GM18499 (cell line): ENCODE results near the gene ARSI.

Source experiments
- ATAC-seq: cut with Tn5 transposase; IDR thresholded peaks from one replicate; pipeline ENCODE4 v1.9.1; 2021; ENCODE audit warnings: moderate number of reproducible peaks; ENCODE audit not compliant: insufficient read depth, unreplicated experiment

ARSI gene

GRCh38 chr5:150295741-150296486 lies 6.8 kb downstream of the ARSI start:
- ATAC-seq = no peak

DNA sequence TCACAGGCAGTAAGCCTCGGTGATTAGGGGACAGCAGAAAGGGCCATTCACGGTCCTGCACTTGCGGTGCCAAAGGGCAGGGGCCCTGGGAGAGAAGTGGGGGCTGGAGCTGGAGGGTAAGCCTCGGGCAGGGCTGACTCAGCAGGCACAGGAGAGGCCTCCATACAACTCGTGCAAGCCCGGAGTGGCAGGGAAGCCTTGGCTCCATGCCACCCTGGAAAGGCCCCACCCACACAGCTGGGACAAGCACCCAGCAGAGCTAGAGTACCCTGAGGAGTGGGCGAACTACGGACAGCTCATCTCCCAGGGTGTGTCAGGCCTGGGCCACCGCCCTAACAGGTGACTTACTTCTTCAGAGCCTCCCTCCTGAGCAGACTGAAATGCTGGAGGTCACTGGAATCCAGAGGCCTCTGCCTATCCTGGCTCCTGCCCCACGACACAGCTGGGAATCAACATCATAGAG lies 7.5 kb downstream of the ARSI start:
- ATAC-seq = no peak

DNA sequence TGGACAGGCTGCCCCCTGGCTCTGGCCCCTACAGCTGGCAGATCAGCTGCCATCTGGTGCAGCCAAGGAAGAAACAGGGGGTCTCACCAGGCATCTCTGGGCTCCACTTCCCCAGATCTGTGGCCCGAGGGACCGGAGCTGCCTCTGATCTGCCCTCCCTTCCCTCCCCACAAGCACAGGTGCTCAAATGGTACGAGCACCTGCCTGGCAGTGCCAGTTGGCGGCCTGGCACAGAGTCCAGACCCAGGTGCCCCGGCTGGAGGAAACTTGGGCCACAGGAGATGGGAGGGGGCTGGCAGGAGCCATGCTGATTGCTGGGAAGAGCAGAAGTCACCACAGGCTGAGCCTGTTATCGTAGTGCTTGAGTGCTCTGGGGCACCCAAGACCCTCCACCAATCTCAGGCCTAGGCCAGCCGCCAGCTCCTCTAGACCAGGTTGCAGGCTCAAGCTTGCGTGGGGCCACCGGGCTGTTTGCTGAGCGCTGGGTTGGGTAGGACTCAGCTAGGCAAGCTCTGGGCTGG lies 8.1 kb downstream of the ARSI start:
- ATAC-seq = no peak

DNA sequence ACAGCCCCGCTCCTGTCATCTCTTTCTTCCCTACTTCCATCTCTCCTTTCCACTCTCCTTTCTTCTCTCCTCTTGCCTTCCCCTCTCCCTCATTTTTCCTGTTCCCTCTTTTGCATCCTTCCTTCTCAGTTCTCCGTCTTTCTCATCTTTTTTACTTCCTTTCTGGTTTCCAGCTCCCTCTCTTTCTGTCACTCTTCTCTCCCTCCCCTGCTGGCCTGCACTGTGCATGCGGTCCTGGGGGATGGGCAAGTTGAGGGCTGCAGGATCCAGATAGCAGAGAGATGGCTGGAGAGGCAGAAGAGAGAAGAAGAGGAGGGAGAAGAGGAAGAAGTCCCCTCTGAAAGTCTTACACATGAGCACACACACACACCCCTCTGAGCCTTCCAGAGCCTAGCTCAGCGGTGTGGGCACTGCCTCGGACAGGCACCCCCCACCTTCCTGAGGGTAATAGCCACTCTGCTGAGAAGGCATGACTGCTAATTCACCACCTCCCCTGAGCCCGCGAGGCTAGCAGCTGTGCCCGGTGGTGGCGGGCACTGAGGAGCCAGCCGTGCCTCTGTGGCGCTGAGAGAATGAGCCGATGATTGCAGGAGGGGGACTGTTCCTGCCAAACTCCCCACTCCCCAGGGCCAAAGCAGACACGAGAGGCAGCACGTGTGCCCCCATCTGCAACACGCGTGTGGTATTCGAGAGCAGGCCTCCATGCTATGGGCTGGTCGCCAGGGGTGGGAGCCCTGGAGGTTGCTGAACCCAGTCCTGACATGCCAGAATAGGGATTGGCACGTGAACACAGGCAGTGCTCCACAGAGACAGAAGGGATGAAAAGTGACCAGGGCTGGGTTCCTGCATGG lies 9.4 kb downstream of the ARSI start:
- ATAC-seq = no peak

GRCh38 chr5:150291388-150292385 lies 11.0 kb downstream of the ARSI start:
- ATAC-seq = no peak

- no peak for ATAC-seq
These were observed 12.9 kb downstream of the ARSI start, which contains the start of gene CAMK2A for GRCh38 chr5:150289551-150290390. CAMK2A (minus strand) TSS chr5:150289773; CDS start chr5:150289625, 148 bp downstream.

- no peak for ATAC-seq
These were observed 13.9 kb downstream of the ARSI start for GRCh38 chr5:150288791-150289190.

DNA sequence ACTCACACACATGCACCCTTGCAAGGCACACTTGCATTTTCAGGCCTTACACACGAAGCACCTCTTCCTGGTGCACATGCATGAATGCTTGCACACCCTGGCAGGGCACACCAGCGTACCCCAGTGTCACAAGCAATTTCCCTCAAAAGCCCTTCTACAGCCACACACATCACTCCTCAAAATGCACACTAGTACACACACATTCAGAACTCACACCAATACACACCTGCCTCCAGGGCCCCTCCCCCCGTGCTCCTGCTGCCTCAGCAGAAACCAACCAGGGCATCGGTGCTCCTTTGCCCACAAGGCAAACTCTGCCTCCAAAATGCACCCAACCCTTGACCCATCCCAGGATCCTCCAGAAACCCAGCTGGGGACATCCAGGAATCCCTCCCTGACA lies 14.3 kb downstream of the ARSI start:
- no peak for ATAC-seq

DNA sequence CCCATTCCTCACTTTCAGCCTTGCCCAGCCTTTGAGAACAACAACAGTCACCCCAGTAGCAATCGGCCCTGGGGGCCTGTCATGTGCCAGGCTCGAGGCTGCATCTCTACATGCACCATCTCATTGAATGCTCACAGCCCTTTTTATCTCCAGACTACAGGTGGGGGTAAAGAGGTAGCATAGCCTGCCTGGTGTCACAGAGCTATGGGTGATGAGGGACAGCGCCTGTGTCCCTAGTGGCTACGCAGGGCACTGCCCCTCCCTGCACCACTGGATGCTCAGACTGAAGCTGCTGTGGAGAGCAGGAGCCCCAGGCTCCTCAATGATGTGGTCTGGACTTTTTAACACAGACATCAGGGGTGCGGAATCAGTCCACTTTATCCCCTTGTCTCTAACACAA lies 15.9 kb downstream of the ARSI start:
- no peak for ATAC-seq

GRCh38 chr5:150285114-150285513 lies 17.6 kb downstream of the ARSI start:
- no peak for ATAC-seq

DNA sequence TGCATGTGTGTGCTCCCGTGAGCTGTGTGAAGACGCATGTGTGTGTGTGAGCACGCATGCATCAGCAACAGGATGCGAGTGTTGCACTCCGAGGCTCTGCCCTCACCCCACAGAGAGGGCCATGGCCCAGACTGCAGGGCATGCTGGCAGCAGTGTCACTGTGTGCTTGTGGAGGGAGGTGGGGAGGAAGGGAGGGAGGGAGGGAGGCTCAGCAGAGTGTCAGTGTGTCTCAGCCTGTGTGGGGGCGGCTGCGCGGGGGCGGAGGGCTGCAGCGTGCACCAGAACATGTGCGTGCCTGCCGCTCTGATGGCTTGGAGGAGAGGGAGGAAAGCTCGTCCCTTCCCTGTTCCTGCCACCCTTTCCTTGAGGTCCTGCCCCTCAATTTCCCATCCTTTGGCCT lies 18.4 kb downstream of the ARSI start:
- ATAC-seq = no peak

GRCh38 chr5:150283904-150284303 lies 18.8 kb downstream of the ARSI start:
- ATAC-seq = no peak

- no peak for ATAC-seq
These were observed 20.7 kb downstream of the ARSI start for GRCh38 chr5:150281987-150282386.

DNA sequence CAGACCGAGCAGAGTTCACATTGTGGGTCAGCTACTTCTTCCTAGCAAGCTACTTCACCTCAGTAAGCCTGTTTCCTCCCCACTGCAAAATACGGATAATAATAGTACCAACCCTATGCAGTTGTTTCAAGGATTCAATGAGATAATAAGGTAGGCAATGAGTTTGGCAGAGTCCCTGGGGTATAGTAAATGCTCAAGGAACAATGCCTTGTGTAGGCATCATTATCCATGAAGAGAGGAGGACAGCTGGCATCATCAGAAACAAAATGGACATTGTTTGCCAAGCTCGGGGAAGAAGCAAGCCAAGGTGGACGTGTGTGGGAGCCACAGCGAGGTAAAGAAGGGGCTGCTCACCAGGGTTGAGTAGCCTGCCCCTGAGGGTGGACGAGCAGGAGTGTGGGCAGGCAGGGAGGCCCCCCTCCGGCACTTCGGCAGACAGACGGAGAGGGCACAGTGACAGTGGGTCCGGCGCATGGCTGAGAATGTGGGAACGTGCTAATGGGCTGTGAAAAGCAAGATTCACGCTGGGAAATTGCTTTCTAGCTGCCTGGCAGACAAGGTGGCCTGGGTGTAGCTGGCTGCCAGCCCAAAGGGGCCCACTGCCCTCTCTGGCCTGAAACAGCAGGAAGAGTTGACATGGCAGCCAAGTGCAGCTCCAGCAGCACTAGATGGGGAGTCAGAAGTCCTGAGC lies 23.2 kb downstream of the ARSI start:
- no peak for ATAC-seq

DNA sequence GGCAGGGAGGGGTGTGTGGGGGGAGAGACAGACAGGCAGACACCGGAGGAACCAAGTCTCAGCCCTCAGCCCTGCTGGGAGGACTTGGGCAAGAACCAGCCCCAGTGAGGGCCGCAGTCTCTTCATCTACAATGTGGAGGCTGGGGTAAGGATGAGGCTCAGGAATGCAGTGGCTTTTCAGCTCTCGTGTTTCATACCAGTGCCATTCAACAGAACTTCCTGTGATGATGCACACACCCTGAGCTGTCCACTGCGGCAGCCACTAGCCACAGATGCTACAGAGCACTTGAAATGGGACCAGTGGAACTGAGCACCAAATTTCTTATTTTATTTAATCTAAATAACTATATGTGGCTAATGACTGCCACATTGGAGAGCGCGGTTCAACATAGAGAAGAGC lies 23.8 kb downstream of the ARSI start:
- ATAC-seq = no peak

DNA sequence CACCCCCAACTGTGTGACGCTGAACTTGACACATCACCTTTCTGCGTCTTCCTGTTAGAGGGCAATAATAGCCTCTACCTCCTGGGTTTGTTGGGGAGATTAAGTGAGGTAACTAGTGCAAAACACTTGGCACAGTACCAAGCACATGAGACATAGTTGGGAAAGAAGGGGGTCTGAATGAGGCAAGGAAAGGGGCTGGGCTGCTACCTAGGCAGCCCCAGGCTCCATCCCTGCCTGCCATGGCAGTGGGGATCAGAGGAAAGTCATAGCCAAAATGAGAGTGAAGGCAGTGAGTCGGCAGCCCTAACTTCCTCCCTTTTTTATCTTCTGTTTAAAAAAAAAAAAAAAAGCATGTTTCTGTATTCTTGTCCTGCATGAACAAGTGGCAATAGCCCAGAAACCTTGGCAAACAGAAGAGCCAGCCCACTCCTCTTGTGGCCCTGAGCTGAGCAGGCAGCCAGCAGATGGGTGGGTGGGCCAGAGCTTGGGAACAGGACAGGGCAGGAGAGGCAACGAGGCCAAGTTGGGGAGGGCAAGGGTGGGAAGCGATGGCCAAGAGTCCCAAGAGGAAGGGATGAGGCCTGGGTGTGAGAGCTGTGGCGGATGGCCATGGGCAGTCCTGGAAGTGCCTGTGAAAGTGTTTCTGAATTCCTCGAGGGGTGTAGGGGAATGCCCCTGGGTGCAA lies 24.5 kb downstream of the ARSI start:
- ATAC-seq = no peak

GRCh38 chr5:150277043-150277442 lies 25.7 kb downstream of the ARSI start:
- no peak for ATAC-seq

GRCh38 chr5:150274811-150275210 lies 27.9 kb downstream of the ARSI start:
- no peak for ATAC-seq
